HG02623 (cell line): Measurements from ENCODE around the gene WBP2NL.
"Not testable (repeated sequence)": the region's sequence is repeated elsewhere in the genome, so short reads cannot be mapped to it uniquely, and the experiment has no call there.

ENCODE experiments used
- ATAC-seq: cut with Tn5 transposase; IDR thresholded peaks from one replicate; pipeline ENCODE4 v1.9.1; 2021; ENCODE audit warnings: moderate library complexity; ENCODE audit not compliant: unreplicated experiment

Gene WBP2NL

GRCh38 chr22:42070517-42071422 is 72.2 kb downstream of the WBP2NL start, which contains the start of gene NAGA:
NAGA (minus strand) TSS chr22:42070812; CDS start chr22:42070297, 515 bp downstream.
- ATAC-seq: peak; percentile 88

DNA sequence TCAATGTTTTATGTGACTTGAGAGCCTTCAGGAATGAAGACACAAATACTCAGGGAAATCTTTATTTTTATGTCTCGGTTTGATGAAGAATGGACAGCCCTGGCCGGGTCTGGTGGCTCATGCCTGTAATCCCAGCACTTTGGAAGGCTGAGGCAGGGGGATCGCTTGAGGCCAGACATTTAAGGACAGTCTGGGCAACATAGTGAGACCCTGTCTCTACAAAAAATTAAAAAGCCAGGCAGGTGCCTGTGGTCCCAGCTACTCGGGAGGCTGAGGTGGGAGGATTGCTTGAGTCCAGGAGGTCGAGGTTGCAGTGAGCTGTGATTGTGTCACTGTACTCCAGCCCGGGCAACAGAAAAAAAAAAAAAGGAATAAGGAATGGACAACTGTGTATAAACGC is 72.9 kb downstream of the WBP2NL start:
- ATAC-seq: not testable (repeated sequence)

GRCh38 chr22:42072606-42073330 is 74.2 kb downstream of the WBP2NL start:
- ATAC-seq: no peak

DNA sequence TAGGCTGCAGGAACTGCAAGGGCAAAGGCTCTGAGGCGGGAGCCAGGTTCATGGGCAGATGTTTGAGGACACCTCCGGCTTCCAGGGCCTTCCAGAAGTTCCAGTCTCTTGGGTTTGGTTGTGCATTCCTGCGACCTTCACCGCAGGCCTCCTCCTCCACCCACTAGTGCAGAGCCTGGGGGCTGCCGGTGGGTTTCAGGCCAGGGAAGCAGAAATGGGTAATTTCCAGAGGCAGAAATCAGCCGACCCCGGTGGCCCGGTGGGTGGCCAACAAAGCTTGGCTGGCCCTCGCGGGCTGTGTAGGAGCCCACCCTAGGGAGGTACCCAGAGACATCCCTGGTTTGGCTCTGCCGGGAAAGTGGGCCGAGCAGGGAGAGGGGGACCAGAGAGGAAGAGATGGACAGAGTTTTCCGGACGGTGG is 75.0 kb downstream of the WBP2NL start:
- ATAC-seq: no peak

DNA sequence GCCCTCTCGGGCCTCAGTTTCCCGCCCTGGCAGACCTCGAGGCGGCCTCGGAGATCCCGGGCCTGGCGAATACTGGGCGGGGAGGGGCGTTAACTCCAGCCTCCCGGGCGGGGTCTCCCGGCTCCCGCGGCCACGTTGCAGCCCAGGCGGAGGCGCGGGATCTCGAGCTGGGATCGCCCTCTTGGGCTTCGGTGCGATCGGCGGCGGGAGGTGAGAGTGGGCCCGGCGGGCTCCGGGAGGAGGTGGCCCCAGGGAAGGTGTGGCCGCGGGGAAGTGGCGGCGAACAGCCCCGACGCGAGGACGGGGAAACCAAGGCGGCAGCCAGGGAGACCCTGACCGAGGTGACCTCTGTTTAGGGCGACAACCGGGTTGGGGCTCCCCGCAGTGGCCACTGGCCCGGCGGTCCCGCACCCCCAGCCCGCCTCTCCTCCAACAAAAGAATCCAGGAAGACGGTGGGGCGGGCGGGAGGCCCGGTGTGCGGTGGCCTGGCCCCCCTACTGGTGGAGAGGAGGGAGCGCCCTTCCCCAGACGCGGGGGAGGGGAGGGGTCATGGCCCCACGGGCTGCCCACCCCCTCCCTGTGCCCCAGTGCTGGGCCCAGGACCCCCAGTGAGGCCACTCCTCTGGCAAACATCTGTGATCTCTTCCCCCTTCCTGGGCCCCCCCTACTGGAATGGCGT is 75.7 kb downstream of the WBP2NL start, which contains the start of gene PHETA2:
Gene PHETA2, plus strand, starts transcription at position 117 of the 680 bp plus-strand sequence. CDS start 3,046 bp downstream, outside the sequence.
- no peak for ATAC-seq

- ATAC-seq: no peak
These were observed 76.5 kb downstream of the WBP2NL start for GRCh38 chr22:42074846-42075676.

DNA sequence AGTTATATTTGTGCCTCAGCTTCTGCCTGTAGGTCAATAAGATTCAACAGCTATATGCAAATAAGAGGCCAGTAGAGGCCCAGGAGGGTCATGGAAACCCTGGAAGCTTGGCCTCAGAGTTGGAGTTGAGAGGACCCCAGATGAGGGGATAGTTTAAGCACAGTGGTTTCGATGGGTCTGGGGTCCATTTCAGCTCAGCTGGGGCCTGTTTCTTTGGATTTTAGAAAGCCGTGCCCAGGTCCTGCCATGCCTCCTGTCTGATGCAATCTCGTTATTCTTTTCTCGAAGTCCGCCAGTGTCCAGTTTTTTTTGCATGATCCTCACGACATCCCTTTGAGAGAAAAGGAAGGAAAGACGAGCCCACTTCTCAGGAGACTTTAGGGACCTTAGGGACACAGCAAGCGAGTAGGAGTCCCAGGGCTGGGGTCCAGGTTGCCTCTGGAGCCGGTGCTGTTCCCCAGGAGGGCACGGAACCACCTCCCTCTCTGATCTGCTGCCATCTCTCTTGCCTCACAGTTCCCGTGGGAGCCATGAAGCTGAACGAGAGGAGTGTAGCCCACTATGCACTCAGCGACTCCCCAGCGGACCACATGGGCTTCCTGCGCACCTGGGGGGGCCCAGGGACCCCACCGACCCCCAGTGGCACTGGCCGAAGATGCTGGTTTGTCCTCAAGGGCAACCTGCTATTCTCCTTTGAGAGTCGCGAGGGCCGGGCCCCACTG is 78.3 kb downstream of the WBP2NL start:
- ATAC-seq: no peak

DNA sequence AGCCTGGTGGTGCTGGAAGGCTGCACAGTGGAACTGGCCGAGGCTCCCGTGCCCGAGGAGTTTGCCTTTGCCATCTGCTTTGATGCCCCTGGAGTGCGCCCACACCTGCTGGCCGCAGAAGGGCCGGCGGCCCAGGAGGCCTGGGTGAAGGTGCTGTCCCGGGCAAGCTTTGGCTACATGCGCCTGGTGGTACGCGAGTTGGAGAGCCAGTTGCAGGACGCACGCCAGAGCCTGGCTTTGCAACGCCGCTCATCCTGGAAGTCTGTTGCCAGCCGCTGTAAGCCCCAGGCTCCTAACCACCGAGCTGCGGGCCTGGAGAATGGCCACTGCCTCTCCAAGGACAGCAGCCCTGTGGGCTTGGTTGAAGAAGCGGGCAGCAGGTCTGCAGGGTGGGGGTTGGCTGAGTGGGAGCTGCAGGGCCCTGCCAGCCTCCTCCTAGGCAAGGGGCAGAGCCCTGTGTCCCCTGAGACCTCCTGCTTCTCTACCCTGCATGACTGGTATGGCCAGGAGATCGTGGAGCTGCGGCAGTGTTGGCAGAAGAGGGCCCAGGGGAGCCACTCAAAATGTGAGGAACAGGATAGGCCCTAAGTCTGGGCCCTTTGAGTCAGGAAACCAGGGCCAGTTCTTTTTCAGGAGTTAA is 79.0 kb downstream of the WBP2NL start:
- ATAC-seq: no peak
